GM21423 (cell line): ENCODE results near the gene KRTAP19-3.
"Not testable (repeated sequence)": the region's sequence is repeated elsewhere in the genome, so short reads cannot be mapped to it uniquely, and the experiment has no call there.

Experiments used
- ATAC-seq: cut with Tn5 transposase; IDR thresholded peaks from one replicate; pipeline ENCODE4 v1.9.1; 2021; ENCODE audit warnings: mild to moderate bottlenecking, moderate library complexity; ENCODE audit not compliant: unreplicated experiment

KRTAP19-3 gene

DNA sequence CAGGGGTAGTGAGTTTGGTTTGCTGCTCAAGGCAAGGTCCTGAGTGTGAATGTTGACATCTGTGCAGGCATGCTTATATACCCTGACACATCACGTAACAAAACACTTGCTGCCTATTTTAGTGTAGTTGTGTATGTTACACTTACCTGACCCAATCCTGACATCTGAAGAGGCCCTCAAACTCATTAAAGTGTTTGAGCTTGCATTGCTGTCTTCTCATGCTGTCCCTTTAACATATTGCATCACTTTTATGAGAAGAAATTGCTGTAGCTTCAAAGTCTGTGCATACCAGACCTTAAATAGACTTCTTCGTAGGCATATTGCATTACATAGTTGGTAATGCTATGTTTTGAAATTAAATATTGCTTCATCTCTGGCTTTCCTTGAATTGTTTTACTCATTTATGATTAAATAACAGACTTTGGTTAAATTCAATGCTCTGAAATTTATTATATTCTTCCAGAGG, at the start of gene KRTAP19-3:
Gene KRTAP19-3 (minus strand): TSS at position 51 of the 466 bp plus-strand sequence. CDS start 56 bp downstream, outside the sequence.
- no peak for ATAC-seq

- no peak for ATAC-seq
These were observed 27.1 kb upstream of the KRTAP19-3 start for GRCh38 chr21:30518876-30519275.

- ATAC-seq = no peak
These were observed 23.9 kb upstream of the KRTAP19-3 start for GRCh38 chr21:30515681-30516080.

GRCh38 chr21:30505621-30506205, 13.9 kb upstream of the KRTAP19-3 start:
- not testable (repeated sequence) for ATAC-seq

GRCh38 chr21:30502041-30502440, 10.2 kb upstream of the KRTAP19-3 start, which contains the start of gene KRTAP19-5:
Gene KRTAP19-5, minus strand, starts transcription at chr21:30502141. Its CDS starts 51 bp downstream, at chr21:30502090.
- no peak for ATAC-seq

DNA sequence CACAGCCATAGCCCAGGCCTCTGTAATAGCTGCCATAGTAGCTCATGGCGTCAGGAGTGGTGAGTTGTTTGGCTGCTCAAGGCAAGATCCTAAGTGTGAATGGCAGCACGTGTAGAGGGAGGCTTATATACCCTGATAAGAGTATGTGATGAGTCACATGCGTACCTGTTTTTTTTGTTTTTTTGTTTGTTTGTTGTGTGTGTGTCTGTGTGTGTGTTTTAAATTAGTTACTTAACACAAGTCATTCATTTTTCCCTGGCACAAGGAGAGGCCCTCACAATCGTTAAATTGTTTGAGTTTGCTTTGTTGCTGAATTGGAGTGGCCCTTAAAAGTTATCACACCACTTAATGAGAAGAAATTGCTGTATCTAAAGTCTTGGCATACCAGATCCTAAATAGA, 5.3 kb upstream of the KRTAP19-3 start, which contains the start of gene KRTAP19-4:
Gene KRTAP19-4 (minus strand): TSS at position 101 of the 400 bp plus-strand sequence. CDS start 55 bp downstream, at position 46.
- ATAC-seq = no peak

DNA sequence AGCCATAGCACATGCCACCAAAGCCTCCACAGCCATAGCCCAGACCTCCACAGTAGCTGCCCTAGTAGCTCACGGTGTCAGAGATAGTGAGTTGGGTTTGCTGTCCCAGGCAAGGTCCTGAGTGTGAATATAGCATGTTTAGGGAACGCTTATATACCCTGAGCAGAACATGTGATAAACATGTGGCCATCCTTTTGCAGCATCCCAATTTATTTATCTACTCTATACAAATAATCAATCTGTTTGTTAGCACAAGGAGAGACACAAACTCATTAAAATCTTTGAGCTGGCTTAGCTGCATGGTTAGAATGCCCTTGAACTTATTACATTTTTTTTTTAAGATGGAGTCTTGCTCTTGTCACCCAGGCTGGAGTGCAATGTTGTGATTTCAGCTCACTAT, 4.5 kb downstream of the KRTAP19-3 start, which contains the start of gene KRTAP19-2:
Gene KRTAP19-2 (minus strand): TSS at position 101 of the 400 bp plus-strand sequence. CDS start 88 bp downstream, at position 13.
- ATAC-seq = no peak

DNA sequence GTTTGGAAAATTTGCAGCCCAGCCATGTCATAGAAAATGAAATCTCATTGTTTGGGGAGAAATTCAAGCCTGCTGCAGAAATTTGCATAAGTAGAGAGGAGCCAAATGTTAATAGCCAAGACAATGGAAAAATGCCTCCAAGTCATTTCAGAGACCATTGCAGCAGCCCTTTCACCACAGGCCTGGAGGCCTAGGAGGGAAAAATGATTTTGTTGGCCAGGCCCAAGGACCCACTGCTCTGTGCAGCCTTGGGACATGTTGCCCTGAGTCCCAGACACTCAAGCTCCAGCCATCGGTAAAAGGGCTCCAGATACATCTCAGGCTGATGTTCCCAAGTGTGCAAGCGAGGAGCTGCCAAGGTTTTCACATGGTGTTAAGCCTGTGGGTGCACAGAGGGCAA, 5.6 kb downstream of the KRTAP19-3 start:
- ATAC-seq = no peak

DNA sequence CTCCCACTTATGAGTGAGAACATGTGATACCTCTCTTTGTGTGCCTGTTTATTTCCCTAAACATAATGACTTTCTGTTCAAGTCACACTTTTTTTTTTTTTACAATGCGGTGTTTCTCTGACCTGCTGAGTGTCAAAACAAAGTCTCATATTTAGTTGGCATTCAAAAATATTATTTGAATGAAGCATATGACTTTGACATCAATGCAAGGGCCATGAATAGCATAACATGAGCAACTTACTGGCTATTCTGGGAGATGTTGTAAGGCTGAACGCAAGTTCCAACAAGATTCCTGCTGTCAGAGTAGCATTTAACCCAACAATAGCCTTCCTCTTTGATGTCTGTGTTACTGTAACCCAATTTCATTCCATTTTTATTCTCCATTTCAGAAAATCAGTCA, 9.7 kb downstream of the KRTAP19-3 start:
- no peak for ATAC-seq

- no peak for ATAC-seq
These were observed 11.7 kb downstream of the KRTAP19-3 start, which contains the start of gene KRTAP19-1 for GRCh38 chr21:30480145-30480544. Gene KRTAP19-1, minus strand, starts transcription at chr21:30480367. Its CDS starts 50 bp downstream, at chr21:30480317.

DNA sequence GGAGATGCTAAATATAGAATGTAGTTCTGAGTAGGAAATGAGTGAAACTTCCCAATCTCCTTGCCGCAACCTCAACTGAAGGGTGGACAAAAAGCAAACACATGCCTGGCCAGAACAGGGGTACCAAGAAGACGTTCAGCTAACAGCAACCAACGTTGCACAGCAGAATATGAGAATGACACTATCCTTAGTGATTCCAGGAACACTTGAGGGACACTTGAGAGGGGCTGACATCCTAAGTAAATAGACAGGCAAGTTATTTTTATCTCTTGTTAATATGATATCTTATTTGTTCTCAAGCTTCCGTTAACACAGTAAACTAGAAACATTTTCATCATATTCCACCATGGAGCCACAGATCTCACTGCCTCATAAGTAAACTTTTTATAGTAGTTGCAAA, 12.6 kb downstream of the KRTAP19-3 start:
- ATAC-seq = no peak

GRCh38 chr21:30478004-30478403, 13.8 kb downstream of the KRTAP19-3 start:
- no peak for ATAC-seq

GRCh38 chr21:30468900-30469714, 22.7 kb downstream of the KRTAP19-3 start:
- no peak for ATAC-seq

DNA sequence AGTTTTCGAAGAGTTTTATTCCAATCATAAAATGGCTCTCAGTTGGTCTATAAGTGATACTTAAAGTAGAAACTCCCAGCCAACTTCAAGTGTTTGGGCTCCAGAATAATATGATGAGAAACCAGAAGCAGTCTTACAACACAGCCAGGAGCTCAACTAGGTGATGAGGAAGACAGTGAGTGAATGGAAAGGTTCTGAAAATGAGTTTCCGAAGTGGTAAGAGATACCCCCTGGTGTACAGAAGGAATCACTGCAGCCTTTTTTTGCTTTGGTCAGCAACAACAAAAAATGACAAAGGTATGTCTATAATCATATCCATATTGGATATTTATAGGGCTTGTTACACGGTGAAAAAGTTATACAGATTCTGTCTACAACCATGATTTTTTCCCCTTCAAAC, 28.1 kb downstream of the KRTAP19-3 start:
- no peak for ATAC-seq

DNA sequence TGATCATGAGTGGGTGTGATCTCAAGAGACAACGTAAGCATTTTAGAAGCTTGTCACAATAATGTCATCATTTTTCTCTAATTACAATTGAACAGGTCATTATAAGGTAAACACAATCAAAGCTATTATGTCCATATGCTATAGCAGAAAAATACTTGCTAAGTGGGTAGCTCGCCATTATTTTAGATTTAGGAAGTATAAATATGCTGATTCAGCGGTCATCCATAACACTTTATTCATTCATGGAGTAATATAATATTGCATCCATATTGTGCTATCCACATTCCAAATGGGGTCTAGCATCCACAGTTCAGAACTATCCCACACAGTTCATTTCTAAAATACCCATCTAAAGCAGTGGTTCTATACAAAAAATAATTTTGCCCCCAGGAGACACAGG, 43.3 kb downstream of the KRTAP19-3 start:
- ATAC-seq = no peak

DNA sequence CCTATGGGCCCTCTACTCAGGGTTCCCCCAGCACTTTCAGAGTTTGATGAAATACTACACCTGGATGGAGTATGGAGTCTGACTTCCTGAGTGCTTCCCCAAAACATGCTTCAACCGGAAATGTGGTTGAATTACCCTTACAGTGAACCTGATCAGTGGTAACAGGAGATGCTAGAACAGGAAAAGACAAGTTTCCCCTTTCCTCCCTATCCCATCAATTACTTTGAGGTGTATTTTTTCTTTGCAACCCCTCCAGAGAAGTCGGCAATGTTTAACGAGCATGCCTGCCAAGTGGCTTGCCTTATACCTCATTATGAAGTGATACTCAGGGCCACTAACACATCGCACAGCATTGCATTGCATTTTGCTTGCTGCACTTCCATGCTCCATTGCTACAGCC, 44.8 kb downstream of the KRTAP19-3 start:
- ATAC-seq = no peak

DNA sequence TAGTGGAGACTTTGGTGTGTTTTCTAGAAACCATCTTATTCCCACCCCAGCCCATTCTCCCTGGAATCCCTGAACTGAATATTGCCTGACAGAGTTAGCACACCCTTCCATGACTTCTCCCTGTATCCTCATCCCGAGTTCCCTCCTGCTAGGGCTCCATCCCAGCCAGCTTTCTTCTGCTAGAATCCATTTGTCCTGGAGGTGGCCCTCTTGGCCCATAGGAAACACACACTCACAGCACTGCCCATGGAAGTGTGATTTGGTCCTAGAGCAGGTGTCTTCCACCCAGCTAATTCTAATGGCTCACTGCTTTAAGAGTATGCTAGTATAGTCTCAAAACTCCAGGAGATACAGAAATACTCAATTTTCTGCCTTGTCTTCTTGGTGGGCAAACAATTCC, 47.6 kb downstream of the KRTAP19-3 start:
- ATAC-seq = no peak

- ATAC-seq = no peak
These were observed 48.6 kb downstream of the KRTAP19-3 start for GRCh38 chr21:30443226-30443625.
